H1 (cell line): ENCODE data around the gene PALD1. TPM values are rescaled to one million over a fixed set of nuclear protein-coding genes. Genes with fewer than 3 reads are reported as not detected.

Experiments
- CTCF ChIA-PET: fragments of 300-600 bp; sonication (Branson Sonifier 250); formaldehyde crosslinking; loops from one replicate; lab custom pipeline; 2021; ENCODE audit not compliant: partially characterized antibody; lab: Charles Lee
- POLR2A ChIA-PET: fragments of 300-600 bp; sonication (Branson Sonifier 250); formaldehyde crosslinking; loops from one replicate; lab custom pipeline; 2021; ENCODE audit warnings: inconsistent platforms; ENCODE audit not compliant: partially characterized antibody; lab: Charles Lee
- DNase-seq, 2 experiments: peaks; one replicate each; pipeline versions ENCODE4 v3.0.0 to v3.0.0-alpha.2; 2010 to 2022; ENCODE audit warnings: low spot score in 2 of 2, low read depth in 1 of 2, mixed read lengths in 1 of 2
- FAIRE-seq: peaks from 2 replicates; lab custom pipeline; 2011; peaks lifted over from hg19 to GRCh38; lab: Jason Lieb, UNC
- H2AFZ ChIP-seq: 2 replicates; pipeline ENCODE4 v1.8.1; 2012; ENCODE audit warnings: low read length, inconsistent platforms
- H2AK5ac ChIP-seq: 2 replicates; pipeline ENCODE4 v1.6.1; 2013; ENCODE audit warnings: low read depth, low read length
- H2BK120ac ChIP-seq: replicated peaks from 2 replicates; pipeline ENCODE3; 2013; ENCODE audit warnings: low read depth, low read length, inconsistent platforms
- H2BK12ac ChIP-seq: 2 replicates; pipeline ENCODE4 v1.6.1; 2013; ENCODE audit warnings: low read depth, low read length
- H2BK15ac ChIP-seq: 2 replicates; pipeline ENCODE4 v1.6.1; 2013; ENCODE audit warnings: low read length
- H2BK20ac ChIP-seq: 2 replicates; pipeline ENCODE4 v1.6.1; 2013; ENCODE audit warnings: low read length
- H2BK5ac ChIP-seq: 2 replicates; pipeline ENCODE4 v1.6.1; 2013; ENCODE audit warnings: low read depth, low read length
- H3K14ac ChIP-seq: 2 replicates; pipeline ENCODE4 v1.6.1; 2013; ENCODE audit warnings: inconsistent platforms; ENCODE audit not compliant: insufficient read length
- H3K18ac ChIP-seq: 2 replicates; pipeline ENCODE4 v1.6.1; 2013; ENCODE audit warnings: low read length; ENCODE audit errors: extremely low read depth
- H3K23ac ChIP-seq: 2 replicates; pipeline ENCODE4 v1.6.1; 2013; ENCODE audit warnings: inconsistent platforms; ENCODE audit not compliant: insufficient read length
- H3K23me2 ChIP-seq: 2 replicates; pipeline ENCODE4 v1.6.1; 2013; ENCODE audit warnings: low read depth, low read length
- H3K27ac ChIP-seq: 2 replicates; pipeline ENCODE4 v1.6.1; 2011; ENCODE audit warnings: low read depth, low read length, inconsistent platforms
- H3K27me3 ChIP-seq, 4 experiments: replicated peaks in 1 of 4; 1 replicate in 1 of 4; 2 replicates in 3 of 4; pipeline versions ENCODE4 v1.6.1 to v1.8.1; 2011 to 2013; ENCODE audit warnings: low read length in 3 of 4, mild to moderate bottlenecking in 3 of 4, inconsistent platforms in 2 of 4, mixed read lengths in 2 of 4, moderate library complexity in 1 of 4; ENCODE audit not compliant: control insufficient read depth in 3 of 4, insufficient read depth in 3 of 4; ENCODE audit errors: extremely low read depth in 1 of 4
- H3K36me3 ChIP-seq, 4 experiments: 2 replicates each; pipeline versions ENCODE4 v1.6.1 to v1.8.1; 2011 to 2013; ENCODE audit warnings: mild to moderate bottlenecking in 4 of 4, low read length in 3 of 4, moderate library complexity in 2 of 4, control low read depth in 1 of 4, inconsistent platforms in 1 of 4; ENCODE audit not compliant: insufficient read depth in 4 of 4, control insufficient read depth in 2 of 4
- H3K4ac ChIP-seq: replicated peaks from 2 replicates; pipeline ENCODE3; 2013; ENCODE audit warnings: low read length, low read depth, mixed read lengths, inconsistent platforms; ENCODE audit not compliant: insufficient read length
- H3K4me1 ChIP-seq, 4 experiments: replicated peaks in 1 of 4; 1 replicate in 1 of 4; 2 replicates in 3 of 4; pipeline versions ENCODE4 v1.6.1 to v1.8.1; 2011 to 2013; ENCODE audit warnings: low read length in 3 of 4, inconsistent platforms in 2 of 4, mixed read lengths in 1 of 4; ENCODE audit not compliant: insufficient read depth in 4 of 4, control insufficient read depth in 3 of 4
- H3K4me2 ChIP-seq, 2 experiments: 2 replicates each; pipeline versions ENCODE4 v1.6.1 to v1.8.1; 2011 to 2013; ENCODE audit warnings: low read depth in 2 of 2, low read length in 2 of 2, control low read depth in 1 of 2, inconsistent platforms in 1 of 2, mild to moderate bottlenecking in 1 of 2; ENCODE audit not compliant: insufficient read depth in 1 of 2
- H3K4me3 ChIP-seq, 4 experiments: fragments of 200-600, 300-600 bp in 1 of 4; sonication (generic), shearing (Covaris generic), sonication (Bioruptor Twin) in 1 of 4; 2 replicates each; pipeline versions ENCODE4 v1.5.1 to v1.8.1; 2011 to 2016; ENCODE audit warnings: low read length in 4 of 4, low read depth in 3 of 4, control low read depth in 2 of 4, inconsistent platforms in 2 of 4, mild to moderate bottlenecking in 2 of 4, mixed read lengths in 1 of 4, moderate library complexity in 1 of 4; ENCODE audit not compliant: insufficient read depth in 2 of 4; ENCODE audit errors: extremely low read depth in 1 of 4
- H3K56ac ChIP-seq: replicated peaks from 2 replicates; pipeline ENCODE3; 2013; ENCODE audit warnings: low read depth, mild to moderate bottlenecking, mixed read lengths, low read length, inconsistent platforms; ENCODE audit not compliant: insufficient read length
- H3K79me1 ChIP-seq: 2 replicates; pipeline ENCODE4 v1.6.1; 2013; ENCODE audit warnings: low read depth, low read length, control low read depth
- H3K79me2 ChIP-seq, 2 experiments: 2 replicates each; pipeline versions ENCODE4 v1.6.1 to v1.8.1; 2012 to 2013; ENCODE audit warnings: low read length in 2 of 2, mild to moderate bottlenecking in 2 of 2, inconsistent platforms in 1 of 2; ENCODE audit not compliant: insufficient read depth in 2 of 2, control insufficient read depth in 1 of 2
- H3K9ac ChIP-seq, 4 experiments: replicated peaks in 1 of 4; 1 replicate in 1 of 4; 2 replicates in 3 of 4; pipeline versions ENCODE4 v1.6.1 to v1.8.1; 2011 to 2013; ENCODE audit warnings: low read depth in 3 of 4, low read length in 3 of 4, control low read depth in 2 of 4, mild to moderate bottlenecking in 2 of 4, moderate library complexity in 2 of 4, inconsistent platforms in 1 of 4; ENCODE audit errors: extremely low read depth in 1 of 4
- H3K9me3 ChIP-seq, 2 experiments: 2 replicates each; pipeline versions ENCODE4 v1.6.1 to v1.8.1; 2012 to 2013; ENCODE audit warnings: mild to moderate bottlenecking in 2 of 2, moderate library complexity in 2 of 2, control low read depth in 1 of 2, inconsistent platforms in 1 of 2, low read depth in 1 of 2, low read length in 1 of 2, mixed read lengths in 1 of 2; ENCODE audit not compliant: insufficient read depth in 2 of 2
- H4K20me1 ChIP-seq, 2 experiments: replicated peaks in 1 of 2; 2 replicates each; pipeline versions ENCODE3 to v1.8.1; 2011 to 2013; ENCODE audit warnings: inconsistent platforms in 2 of 2, low read length in 2 of 2, mild to moderate bottlenecking in 1 of 2; ENCODE audit not compliant: insufficient read depth in 2 of 2, control insufficient read depth in 1 of 2
- H4K5ac ChIP-seq: 2 replicates; pipeline ENCODE4 v1.6.1; 2013; ENCODE audit warnings: low read length, low read depth, mixed read lengths, inconsistent platforms; ENCODE audit not compliant: insufficient read length
- H4K8ac ChIP-seq: 2 replicates; pipeline ENCODE4 v1.8.0; 2013; ENCODE audit warnings: mild to moderate bottlenecking, moderate library complexity, low read length, inconsistent platforms; ENCODE audit not compliant: insufficient read depth; ENCODE audit errors: extremely low read depth
- H4K91ac ChIP-seq: replicated peaks from 2 replicates; pipeline ENCODE3; 2013; ENCODE audit warnings: low read length, mixed read lengths, inconsistent platforms; ENCODE audit not compliant: insufficient read length
- ASH2L ChIP-seq: fragments of 200-600, 300-600 bp; sonication (generic); IDR thresholded peaks from one replicate; pipeline ENCODE4 v1.7.1; 2017; ENCODE audit warnings: low read length
- WGBS, 2 experiments: shearing (Covaris generic) in 1 of 2; methylation state at CpG; one replicate each; pipeline versions ENCODE4 v1.1.6 to v1.1.7; 2013 to 2015; ENCODE audit warnings: low lambda C conversion rate in 2 of 2, mixed read lengths in 2 of 2, inconsistent platforms in 1 of 2, low coverage in 1 of 2, missing lambda C conversion rate in 1 of 2; ENCODE audit not compliant: insufficient replicate concordance in 2 of 2, insufficient coverage in 1 of 2, insufficient read length in 1 of 2; ENCODE audit errors: extremely low coverage in 1 of 2, missing lambda C conversion rate in 1 of 2; 5-methylcytosine and 5-hydroxymethylcytosine counted together
- polyA plus RNA-seq, 7 experiments: library from polyadenylated mRNA; depleted of rRNA in 3 of 7; stranded (reverse) in 5 of 7; unstranded in 2 of 7; fragments of >200 nt in 5 of 7; fragments of 200-250 nt in 2 of 7; gene quantifications; 1 replicate in 5 of 7; 2 replicates in 1 of 7; 4 replicates in 1 of 7; pipeline versions ENCODE4 v1.2.1 to v1.2.3, GENCODE V29; 2011 to 2013; ENCODE audit warnings: missing spikeins in 2 of 7, mixed read lengths in 2 of 7
- total RNA-seq: library from RNA; stranded (reverse); fragmentation: NEBNext Ultra II Directional; extraction: Animal tissue kit (Norgen Biotek cat#: 25700); gene quantifications from 2 replicates; pipeline ENCODE4 v1.2.1, GENCODE V29; 2021

The PALD1 gene
- total and polyA plus RNA-seq, 2 of the 8 experiments (the other 6 are each of a cell fraction or from before 2014, with no cell fraction given): 13.3 to 32.8 TPM

GRCh38 chr10:70604106-70604505 is 125.5 kb downstream of the PALD1 start:
- H3K79me1 ChIP-seq: no peaks in the 10 kb centered on the region
- H4K8ac ChIP-seq: no peak overlapping the region
- H3K14ac ChIP-seq: no peak overlapping the region
- H2BK120ac ChIP-seq: no peak overlapping the region
- 87% methylated on average over 4 of the region's 4 CpGs; no CpG with 5 or more reads in 1 of the 2 experiments for WGBS, 2 experiments
- TF ChIP-seq ASH2L: no peak
- H3K79me2 ChIP-seq: no peaks in the 10 kb centered on the region
- no peak for DNase-seq
- no peaks in the 10 kb centered on the region for H3K27me3 ChIP-seq
- H2AFZ ChIP-seq: no peak overlapping the region
- H2BK5ac ChIP-seq: no peak overlapping the region
- FAIRE-seq: no peak
- H3K4me3 ChIP-seq: no peak overlapping the region
- no peak overlapping the region for H2BK15ac ChIP-seq
- no peaks in the 10 kb centered on the region for H3K9me3 ChIP-seq
- no peak overlapping the region for H2AK5ac ChIP-seq
- no peak overlapping the region for H4K91ac ChIP-seq
- no peak overlapping the region for H3K56ac ChIP-seq
- CTCF ChIA-PET: interaction anchor here (0.8 to 1.1 kb wide), 3 partner anchors 15 to 92 kb away, joined by 3 to 4 read pairs (median 3); no protein-coding TSS in a partner anchor
- H4K5ac ChIP-seq: no peak overlapping the region
- H4K20me1 ChIP-seq: no peaks in the 10 kb centered on the region
- H3K4ac ChIP-seq: no peak overlapping the region
- H3K18ac ChIP-seq: no peak overlapping the region
- H3K23ac ChIP-seq: no peak overlapping the region
- H3K27ac ChIP-seq: no peak overlapping the region
- no peak overlapping the region for H3K4me2 ChIP-seq
- no peaks in the 10 kb centered on the region; a peak in 1 of 7 replicates for H3K4me1 ChIP-seq
- no peak overlapping the region for H3K9ac ChIP-seq
- H3K36me3 ChIP-seq: no peaks in the 10 kb centered on the region
- H3K23me2 ChIP-seq: no peaks in the 10 kb centered on the region
- H2BK12ac ChIP-seq: no peak overlapping the region
- POLR2A ChIA-PET: interaction anchor here (1.5 kb wide), 1 partner anchor 15 kb away, joined by 4 read pairs; no protein-coding TSS in a partner anchor
- no peak overlapping the region for H2BK20ac ChIP-seq
